Erythroblast (primary cell): ENCODE measurements around the gene RSPH3.

ENCODE experiments used
- GATA1 ChIP-seq: IDR thresholded peaks from 2 replicates; pipeline ENCODE4 v1.6.1; 2011; ENCODE audit warnings: low read depth, mild to moderate bottlenecking, control low read depth, low read length, moderate library complexity
- POLR2A ChIP-seq: IDR thresholded peaks from 2 replicates; pipeline ENCODE4 v1.6.1; 2011; ENCODE audit warnings: mild to moderate bottlenecking, low read length

GRCh38 chr6:158942349-158942748, 57.7 kb downstream of the RSPH3 start:
- TF ChIP-seq POLR2A (no peak), GATA1 (no peak)
